GM23338 (cell line): ENCODE data around the gene ADGRD1. TPM values are rescaled to one million over a fixed set of nuclear protein-coding genes. Genes with fewer than 3 reads are reported as not detected.
A peak's percentile ranks its signal among the peaks of the same experiment; 100 is the strongest.

Experiments used
- ATAC-seq: fragments of 200-7000 bp; cut with Tn5 transposase; 3 replicates; pipeline ENCODE4 v1.9.1; 2020
- DNase-seq: peaks from one replicate; pipeline ENCODE4 v3.0.0-alpha.2; 2015; ENCODE audit warnings: low spot score
- H2AFZ ChIP-seq: fragments of 200-600 bp; sonication (generic); 2 replicates; pipeline ENCODE4 v1.8.0; 2016; ENCODE audit warnings: antibody characterized with exemption, mild to moderate bottlenecking, moderate library complexity
- H3F3A ChIP-seq: fragments of 200-600 bp; sonication (generic); replicated peaks from 2 replicates; pipeline ENCODE4 v1.8.0; 2017; ENCODE audit warnings: antibody characterized with exemption, mixed run types, low read depth
- H3K27ac ChIP-seq: fragments of 200-600 bp; sonication (generic); 2 replicates; pipeline ENCODE4 v1.6.1; 2016; ENCODE audit warnings: low read depth
- H3K27me3 ChIP-seq: fragments of 200-600 bp; sonication (generic); 2 replicates; pipeline ENCODE4 v1.8.0; 2016; ENCODE audit warnings: mild to moderate bottlenecking, mixed run types, moderate library complexity; ENCODE audit not compliant: insufficient read depth
- H3K36me3 ChIP-seq: fragments of 200-600 bp; sonication (generic); 2 replicates; pipeline ENCODE4 v1.8.0; 2016; ENCODE audit warnings: mild to moderate bottlenecking; ENCODE audit not compliant: insufficient read depth
- H3K4me1 ChIP-seq: fragments of 200-600 bp; sonication (generic); 2 replicates; pipeline ENCODE4 v1.8.0; 2016; ENCODE audit warnings: mild to moderate bottlenecking, moderate library complexity; ENCODE audit not compliant: insufficient read depth
- H3K4me2 ChIP-seq: fragments of 200-600 bp; sonication (generic); 2 replicates; pipeline ENCODE4 v1.7.1; 2017; ENCODE audit warnings: mixed run types
- H3K4me3 ChIP-seq: fragments of 200-600 bp; sonication (generic); 2 replicates; pipeline ENCODE4 v1.6.1; 2016; ENCODE audit warnings: mixed run types
- H3K79me2 ChIP-seq: fragments of 200-600 bp; sonication (generic); replicated peaks from 2 replicates; pipeline ENCODE4 v1.8.0; 2017; ENCODE audit warnings: mild to moderate bottlenecking; ENCODE audit not compliant: insufficient read depth
- H3K9me2 ChIP-seq: fragments of 200-600 bp; sonication (generic); 2 replicates; pipeline ENCODE4 v1.8.0; 2017; ENCODE audit not compliant: insufficient read depth
- H4K20me1 ChIP-seq: fragments of 200-600 bp; sonication (generic); replicated peaks from 2 replicates; pipeline ENCODE4 v1.8.0; 2017; ENCODE audit warnings: mild to moderate bottlenecking; ENCODE audit not compliant: insufficient read depth
- H3K27ac Mint-ChIP-seq: 2 replicates; pipeline ENCODE4 v1.8.0; 2020; ENCODE audit warnings: inconsistent platforms, mild to moderate bottlenecking, moderate library complexity, mixed read lengths
- H3K27me3 Mint-ChIP-seq: 3 replicates; pipeline ENCODE4 v1.8.0; 2022; ENCODE audit warnings: low read depth, mild to moderate bottlenecking, moderate library complexity, mixed read lengths, inconsistent platforms; ENCODE audit not compliant: insufficient read depth, poor library complexity
- H3K36me3 Mint-ChIP-seq: 3 replicates; pipeline ENCODE4 v1.8.0; 2021; ENCODE audit warnings: low read depth, mild to moderate bottlenecking, inconsistent platforms, moderate library complexity, mixed read lengths
- H3K4me1 Mint-ChIP-seq: 3 replicates; pipeline ENCODE4 v1.8.0; 2020; ENCODE audit warnings: mild to moderate bottlenecking, inconsistent platforms, mixed read lengths
- H3K4me3 Mint-ChIP-seq: 3 replicates; pipeline ENCODE4 v1.8.0; 2021; ENCODE audit warnings: moderate library complexity, mild to moderate bottlenecking, inconsistent platforms, mixed read lengths
- H3K9me3 Mint-ChIP-seq: 3 replicates; pipeline ENCODE4 v1.8.0; 2020; ENCODE audit warnings: moderate library complexity, mild to moderate bottlenecking, inconsistent platforms, mixed read lengths
- CREB1 ChIP-seq: fragments of 250-450 bp; sonication (Bioruptor Pico); IDR thresholded peaks from 2 replicates; pipeline ENCODE4 v1.5.0; 2020; ENCODE audit warnings: low read depth, mild to moderate bottlenecking, moderate library complexity
- CTCF ChIP-seq, 2 experiments: fragments of 200-600 bp in 1 of 2; sonication (generic) in 1 of 2; conservative IDR thresholded peaks; 2 replicates each; pipeline versions ENCODE4 v1.5.1 to v1.6.1; 2016 to 2017; ENCODE audit warnings: antibody characterized with exemption in 2 of 2, low read depth in 2 of 2, mild to moderate bottlenecking in 2 of 2, moderate library complexity in 1 of 2
- ETS1 ChIP-seq: IDR thresholded peaks from 2 replicates; pipeline ENCODE4 v1.6.1; 2016; ENCODE audit warnings: antibody characterized with exemption
- EZH2 ChIP-seq: fragments of 200-600 bp; sonication (generic); IDR thresholded peaks from one replicate; pipeline ENCODE4 v1.8.0; 2017; ENCODE audit warnings: antibody characterized with exemption, mild to moderate bottlenecking, low read depth; ENCODE audit not compliant: unreplicated experiment
- EZH2phosphoT487 ChIP-seq: fragments of 200-600 bp; sonication (generic); IDR thresholded peaks from one replicate; pipeline ENCODE4 v1.8.1; 2018; ENCODE audit warnings: antibody characterized with exemption; ENCODE audit not compliant: unreplicated experiment
- JUNB ChIP-seq: IDR thresholded peaks from one replicate; pipeline ENCODE4 v1.6.1; 2016; ENCODE audit warnings: antibody characterized with exemption; ENCODE audit not compliant: unreplicated experiment
- NANOG ChIP-seq: IDR thresholded peaks from 2 replicates; pipeline ENCODE4 v1.6.1; 2016; ENCODE audit warnings: antibody characterized with exemption, borderline replicate concordance
- POLR2AphosphoS5 ChIP-seq: IDR thresholded peaks from 2 replicates; pipeline ENCODE4 v1.6.1; 2016; ENCODE audit warnings: antibody characterized with exemption, low read depth
- REST ChIP-seq: IDR thresholded peaks from one replicate; pipeline ENCODE4 v1.6.1; 2018; ENCODE audit warnings: antibody characterized with exemption; ENCODE audit not compliant: unreplicated experiment
- STAT1 ChIP-seq: IDR thresholded peaks from one replicate; pipeline ENCODE4 v1.6.1; 2016; ENCODE audit warnings: antibody characterized with exemption; ENCODE audit not compliant: unreplicated experiment
- ZNF114 ChIP-seq: fragments of 250-450 bp; sonication (Bioruptor Pico); IDR thresholded peaks from 2 replicates; pipeline ENCODE4 v1.5.0; 2020; ENCODE audit warnings: mild to moderate bottlenecking, moderate library complexity
- ZNF331 ChIP-seq: fragments of 250-450 bp; sonication (Bioruptor Pico); IDR thresholded peaks from 2 replicates; pipeline ENCODE4 v1.5.0; 2020; ENCODE audit warnings: low read depth, mild to moderate bottlenecking, moderate library complexity
- ZNF462 ChIP-seq: fragments of 250-450 bp; sonication (Bioruptor Pico); IDR thresholded peaks from 2 replicates; pipeline ENCODE4 v1.5.0; 2020; ENCODE audit warnings: mild to moderate bottlenecking, moderate library complexity
- polyA plus RNA-seq: library from polyadenylated mRNA; unstranded; fragments of >200 nt; fragmentation: Nextera tagmentation; extraction: Ambion mirVana; gene quantifications from 2 replicates; pipeline ENCODE4 v1.2.1, GENCODE V29; 2016
- total RNA-seq: library from RNA; depleted of rRNA; stranded (reverse); fragments of >200 nt; shearing (Covaris generic); gene quantifications from 2 replicates; pipeline ENCODE4 v1.2.3, GENCODE V29; 2014

ADGRD1 gene
- total and polyA plus RNA-seq, 2 experiments from 2014 or later: 1.4 TPM; not detected in 1

- peaks cover 5% of the 10 kb centered on the region for H3K27me3 Mint-ChIP-seq
- Histone ChIP-seq H3K9me2 (no peaks in the 10 kb centered on the region), H3K4me1 (no peaks in the 10 kb centered on the region), H3K79me2 (no peaks in the 10 kb centered on the region), H3F3A (no peaks in the 10 kb centered on the region), H4K20me1 (no peaks in the 10 kb centered on the region), H3K4me2 (no peak overlapping the region), H3K4me3 (no peak overlapping the region), H3K27me3 (no peaks in the 10 kb centered on the region), H3K27ac (no peak overlapping the region), H3K36me3 (no peaks in the 10 kb centered on the region), H2AFZ (0 out of 2 replicates have a peak overlapping the region, but pooled peaks have one; percentile 26)
- peak; percentile 36; the same call in 2 of the 3 replicates for ATAC-seq
- TF ChIP-seq ZNF462 (CRISPR knock-in tag) (no peak), REST (no peak), CTCF (conservative IDR thresholded peaks at IDR 0.05; ENCODE audit: low read depth in 2 of 2) (no peak), CREB1 (CRISPR knock-in tag) (no peak), JUNB (no peak), ZNF331 (no peak), ETS1 (no peak), EZH2 (no peak), ZNF114 (CRISPR knock-in tag) (no peak), EZH2phosphoT487 (no peak), NANOG (no peak), STAT1 (no peak), POLR2AphosphoS5 (no peak)
- H3K4me1 Mint-ChIP-seq: peaks cover 8% of the 10 kb centered on the region; the same call in 2 of the 3 replicates
- no peak for DNase-seq
- H3K9me3 Mint-ChIP-seq: no peaks in the 10 kb centered on the region
- H3K27ac Mint-ChIP-seq: no peak overlapping the region
- H3K36me3 Mint-ChIP-seq: no peaks in the 10 kb centered on the region
- no peak overlapping the region for H3K4me3 Mint-ChIP-seq
Measured at GRCh38 chr12:130981074-130981742, 27.5 kb downstream of the ADGRD1 start.
